Aorta (tissue), 5 donors: ENCODE measurements around the gene MEGF8. TPM values are rescaled to one million over a fixed set of nuclear protein-coding genes. Genes with fewer than 3 reads are reported as not detected.

Experiments used
- ATAC-seq: fragments of 200-7000 bp; cut with Tn5 transposase; one replicate; pipeline ENCODE4 v1.9.1; 2022; ENCODE audit warnings: moderate library complexity; ENCODE audit not compliant: low FRiP score
- DNase-seq, 2 donors: peaks; one replicate each; pipeline ENCODE4 v3.0.0-alpha.2; 2020
- H3K27ac ChIP-seq, 2 donors: one replicate each; pipeline ENCODE4 v1.5.1; 2013; ENCODE audit warnings: low read length in 2 of 2, mild to moderate bottlenecking in 2 of 2, moderate library complexity in 2 of 2, control low read depth in 1 of 2, inconsistent platforms in 1 of 2, low read depth in 1 of 2
- H3K27me3 ChIP-seq, 2 donors: one replicate each; pipeline ENCODE4 v1.6.1; 2013; ENCODE audit warnings: control low read depth in 1 of 2, low read length in 1 of 2, mild to moderate bottlenecking in 1 of 2, moderate library complexity in 1 of 2; ENCODE audit not compliant: insufficient read depth in 2 of 2, control insufficient read depth in 1 of 2
- H3K36me3 ChIP-seq, 2 donors: one replicate each; pipeline ENCODE4 v1.6.1; 2013; ENCODE audit warnings: control low read depth in 1 of 2, low read length in 1 of 2, mild to moderate bottlenecking in 1 of 2; ENCODE audit not compliant: insufficient read depth in 2 of 2, control insufficient read depth in 1 of 2
- H3K4me1 ChIP-seq, 2 donors: one replicate each; pipeline ENCODE4 v1.6.1; 2013; ENCODE audit warnings: low read length in 2 of 2, control low read depth in 1 of 2, mild to moderate bottlenecking in 1 of 2, moderate library complexity in 1 of 2; ENCODE audit not compliant: insufficient read depth in 2 of 2, control insufficient read depth in 1 of 2
- H3K4me3 ChIP-seq, 2 donors: one replicate each; pipeline ENCODE4 v1.5.1; 2013; ENCODE audit warnings: low read length in 2 of 2, control low read depth in 1 of 2, mild to moderate bottlenecking in 1 of 2
- H3K9me3 ChIP-seq: one replicate; pipeline ENCODE4 v1.6.1; 2013; ENCODE audit warnings: mild to moderate bottlenecking, low read length; ENCODE audit not compliant: control insufficient read depth
- WGBS, 2 donors: extraction: QIAGEN DNeasy Blood & Tissue Kit; methylation state at CpG; one replicate each; pipeline ENCODE4 v1.1.7; 2013; 5-methylcytosine and 5-hydroxymethylcytosine counted together
- intact Hi-C, 2 donors: fragments of 100-400 bp; cut with DNase I; formaldehyde crosslinking; loops; one replicate each; pipeline versions ENCODE4 v1.14.2 to v1.15.0; 2022
- long read RNA-seq, 2 donors: library from polyadenylated mRNA; unstranded; transcript quantifications; one replicate each; pipeline ENCODE4 v2.0.0, GENCODE V29; 2020 to 2021
- polyA plus RNA-seq, 2 donors: library from polyadenylated mRNA; stranded (reverse); fragments of 200-250 nt; gene quantifications; one replicate each; pipeline ENCODE4 v1.2.3, GENCODE V29; 2013
- total RNA-seq, 2 donors: library from RNA; stranded (reverse); fragmentation: NEBNext Ultra II Directional; extraction: Animal tissue kit (Norgen Biotek cat#: 25700); gene quantifications; one replicate each; pipeline ENCODE4 v1.2.1, GENCODE V29; 2021
- donor health status: healthy with polysubstance abuse.
- donor health status: Bipolar disorder and iron deficiency.
- donor health status: DM: no; HTN: no; CAD: no.
- donor health status: DM: no; HTN: no; CAD: no.
- donor health status: DM: yes; HTN: yes; CAD: no.

Gene MEGF8, protein sequence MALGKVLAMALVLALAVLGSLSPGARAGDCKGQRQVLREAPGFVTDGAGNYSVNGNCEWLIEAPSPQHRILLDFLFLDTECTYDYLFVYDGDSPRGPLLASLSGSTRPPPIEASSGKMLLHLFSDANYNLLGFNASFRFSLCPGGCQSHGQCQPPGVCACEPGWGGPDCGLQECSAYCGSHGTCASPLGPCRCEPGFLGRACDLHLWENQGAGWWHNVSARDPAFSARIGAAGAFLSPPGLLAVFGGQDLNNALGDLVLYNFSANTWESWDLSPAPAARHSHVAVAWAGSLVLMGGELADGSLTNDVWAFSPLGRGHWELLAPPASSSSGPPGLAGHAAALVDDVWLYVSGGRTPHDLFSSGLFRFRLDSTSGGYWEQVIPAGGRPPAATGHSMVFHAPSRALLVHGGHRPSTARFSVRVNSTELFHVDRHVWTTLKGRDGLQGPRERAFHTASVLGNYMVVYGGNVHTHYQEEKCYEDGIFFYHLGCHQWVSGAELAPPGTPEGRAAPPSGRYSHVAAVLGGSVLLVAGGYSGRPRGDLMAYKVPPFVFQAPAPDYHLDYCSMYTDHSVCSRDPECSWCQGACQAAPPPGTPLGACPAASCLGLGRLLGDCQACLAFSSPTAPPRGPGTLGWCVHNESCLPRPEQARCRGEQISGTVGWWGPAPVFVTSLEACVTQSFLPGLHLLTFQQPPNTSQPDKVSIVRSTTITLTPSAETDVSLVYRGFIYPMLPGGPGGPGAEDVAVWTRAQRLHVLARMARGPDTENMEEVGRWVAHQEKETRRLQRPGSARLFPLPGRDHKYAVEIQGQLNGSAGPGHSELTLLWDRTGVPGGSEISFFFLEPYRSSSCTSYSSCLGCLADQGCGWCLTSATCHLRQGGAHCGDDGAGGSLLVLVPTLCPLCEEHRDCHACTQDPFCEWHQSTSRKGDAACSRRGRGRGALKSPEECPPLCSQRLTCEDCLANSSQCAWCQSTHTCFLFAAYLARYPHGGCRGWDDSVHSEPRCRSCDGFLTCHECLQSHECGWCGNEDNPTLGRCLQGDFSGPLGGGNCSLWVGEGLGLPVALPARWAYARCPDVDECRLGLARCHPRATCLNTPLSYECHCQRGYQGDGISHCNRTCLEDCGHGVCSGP (N-terminal part only)
- 10 to 100 TPM; 17.5 to 26.4 TPM for total RNA-seq
- 1 to 10 TPM; 5.9 to 7.2 TPM for polyA plus RNA-seq
- long read RNA-seq, donor 1, partial matches to known transcripts: 16 of 38 reads
- long read RNA-seq, donor 1, other reads (novel, unspliced or antisense): 22 of 38 reads
- long read RNA-seq, donor 2, partial matches to known transcripts: 7 of 22 reads
- long read RNA-seq, donor 2, other reads (novel, unspliced or antisense): 15 of 22 reads

DNA sequence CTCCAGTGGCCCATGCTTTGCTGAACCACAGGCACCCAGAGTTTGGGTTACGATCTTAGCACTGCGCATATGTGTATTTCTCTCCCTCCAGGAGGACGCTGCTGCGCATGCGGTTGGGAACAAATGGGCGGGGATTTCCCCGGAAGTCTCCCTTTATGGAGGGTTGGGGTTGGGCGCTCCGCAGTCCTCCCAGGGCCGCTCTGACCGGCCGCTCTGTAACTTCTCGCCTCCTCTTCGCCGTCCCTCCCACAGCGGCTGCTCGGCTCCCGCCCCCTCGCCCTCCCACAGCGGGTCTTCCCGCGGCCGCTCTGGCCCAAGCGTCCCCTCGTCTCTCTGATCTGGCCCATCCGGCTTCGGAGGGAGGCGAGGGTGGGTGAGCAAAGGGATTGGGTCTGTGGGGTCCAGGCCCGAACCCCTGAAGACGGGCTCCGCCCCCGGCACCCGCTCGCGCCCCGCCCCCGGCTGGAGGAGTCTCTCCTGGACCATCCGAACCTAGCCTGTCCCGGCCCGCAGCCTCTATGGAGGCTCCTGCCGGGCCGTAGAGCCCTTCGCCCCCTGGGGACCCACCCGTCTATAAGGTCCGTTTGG, at the start of gene MEGF8:
TSS of gene MEGF8 (plus strand) at position 328 of the 588 bp plus-strand sequence. CDS start 609 bp downstream, outside the sequence.
- Histone ChIP-seq H3K27me3 (no peaks in the 10 kb centered on the region), H3K4me1 (no peaks in the 10 kb centered on the region), H3K4me3 (peak within 1 kb of the TSS; percentile 67 to 69), H3K36me3 (no peaks in the 10 kb centered on the region), H3K9me3 (no peaks in the 10 kb centered on the region), H3K27ac (no peak within 1 kb of the TSS)
- 1% methylated on average over 44 to 45 of the region's 45 CpGs for WGBS, 2 donors
- ATAC-seq (peak; percentile 98), DNase-seq (peak; percentile 99)
- intact Hi-C loops: loop anchor here (5.0 kb wide), 2 partner anchors 72 to 193 kb away; partner anchors contain the start of gene POU2F2 (in 2 of the 2)

DNA sequence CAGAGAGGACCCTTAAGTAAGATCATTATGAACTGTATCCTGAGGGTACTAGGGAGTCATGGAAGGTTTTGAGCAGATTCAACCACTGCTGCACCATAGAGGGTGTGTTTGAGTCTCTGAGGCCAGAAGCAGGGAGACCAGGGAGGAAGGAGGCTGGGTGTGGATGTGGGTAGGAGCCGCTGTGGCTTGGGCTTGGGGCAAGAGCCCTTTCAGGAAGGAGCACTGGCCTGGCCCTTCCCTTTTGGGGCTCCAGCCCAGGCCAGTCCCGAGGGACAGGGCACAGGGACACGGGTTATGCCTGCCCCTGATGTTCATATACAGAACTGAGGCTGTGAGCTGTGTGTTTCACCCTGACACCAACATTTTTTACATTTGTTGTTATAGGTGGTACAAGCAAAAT, 49.2 kb upstream of the MEGF8 start:
- no peaks in the 10 kb centered on the region for H3K27me3 ChIP-seq
- no peaks in the 10 kb centered on the region for H3K9me3 ChIP-seq
- no peaks in the 10 kb centered on the region for H3K4me1 ChIP-seq
- WGBS, 2 donors: 8 to 21% methylated on average over 3 of the region's 3 CpGs
- ATAC-seq (no peak), DNase-seq (peak in 1 of 2 donors; percentile 63)
- H3K36me3 ChIP-seq: peaks cover 0 to 7% of the 10 kb centered on the region in 2 donors
- intact Hi-C loops: loop anchor here in 1 of 2 donors (2.0 kb wide), 1 partner anchor 29 kb away; no protein-coding TSS in a partner anchor
- H3K4me3 ChIP-seq: no peak overlapping the region
- peak overlapping the region in 1 of 2 donors; percentile 39 for H3K27ac ChIP-seq

DNA sequence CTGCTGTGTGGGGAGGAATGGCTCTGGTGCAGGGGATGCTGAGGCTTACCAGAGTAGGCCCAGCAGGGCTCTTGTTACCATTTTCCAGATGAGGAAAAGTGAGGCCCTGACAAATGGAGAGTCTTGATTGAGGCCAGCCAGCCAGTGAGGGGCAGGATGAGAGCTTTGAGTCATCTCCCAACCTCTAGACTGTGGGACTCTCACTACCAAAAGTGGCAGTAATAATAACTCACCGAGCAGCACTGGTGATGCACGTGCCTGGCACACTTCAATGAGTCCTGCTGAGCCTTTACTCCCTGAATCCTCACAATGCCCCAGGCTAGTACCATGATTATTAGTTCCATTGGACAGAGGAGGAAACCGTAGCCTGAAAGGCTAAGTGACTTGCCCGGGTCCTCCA, 48.6 kb upstream of the MEGF8 start:
- Histone ChIP-seq H3K36me3 (peaks cover 0 to 7% of the 10 kb centered on the region in 2 donors), H3K27ac (peak overlapping the region in 1 of 2 donors; percentile 25), H3K27me3 (no peaks in the 10 kb centered on the region), H3K9me3 (no peaks in the 10 kb centered on the region), H3K4me3 (no peak overlapping the region), H3K4me1 (no peaks in the 10 kb centered on the region)
- intact Hi-C loops: loop anchor here in 1 of 2 donors (2.0 kb wide), 1 partner anchor 30 kb away; no protein-coding TSS in a partner anchor
- WGBS, 2 donors: 31 to 37% methylated on average over 4 of the region's 4 CpGs
- DNase-seq: no peak
- no peak for ATAC-seq

- no peaks in the 10 kb centered on the region for H3K4me1 ChIP-seq
- no peak for ATAC-seq
- intact Hi-C loops: loop anchor here (2.0 kb wide), 1 partner anchor 31 kb away; no protein-coding TSS in a partner anchor
These were observed 47.5 kb upstream of the MEGF8 start for GRCh38 chr19:42277821-42278451.

DNA sequence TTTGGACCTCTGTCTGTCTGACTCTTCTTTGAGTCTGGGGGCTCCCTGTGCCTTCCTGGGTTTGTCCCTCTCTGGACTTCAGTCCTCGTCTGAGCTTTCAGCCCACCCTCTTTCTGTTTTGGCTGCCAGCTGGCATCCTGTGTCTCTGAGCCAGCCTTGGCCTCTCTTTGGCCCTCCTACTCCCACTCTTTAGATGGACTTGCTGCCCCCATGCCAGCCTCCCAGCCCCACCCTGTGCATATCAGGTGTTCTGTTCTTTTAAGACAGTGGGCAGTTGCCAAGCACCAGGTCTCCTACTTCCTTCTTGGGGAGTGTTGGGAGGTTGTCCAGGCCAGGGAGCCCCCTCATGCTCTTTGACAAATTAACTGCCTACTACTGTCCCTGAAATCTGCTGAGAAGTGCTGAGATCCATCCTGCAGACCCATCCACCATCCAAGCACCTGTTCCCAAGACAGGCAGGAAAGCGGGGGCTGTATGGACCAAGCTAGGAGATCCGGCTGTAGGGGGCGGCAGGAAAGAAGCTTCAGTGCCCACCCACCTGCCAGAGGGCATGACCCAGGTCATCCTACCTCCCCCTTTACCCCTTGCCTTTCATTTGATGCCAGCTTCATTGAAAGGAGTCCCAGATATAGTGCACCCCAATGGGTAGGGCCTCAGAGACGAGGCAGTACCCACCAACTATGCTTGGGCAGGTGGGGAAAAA, 46.8 kb upstream of the MEGF8 start:
- Histone ChIP-seq H3K4me1 (no peaks in the 10 kb centered on the region), H3K27ac (peak overlapping the region; percentile 23 to 89), H3K27me3 (no peaks in the 10 kb centered on the region), H3K9me3 (no peaks in the 10 kb centered on the region), H3K4me3 (no peak overlapping the region), H3K36me3 (peaks cover 0 to 5% of the 10 kb centered on the region in 2 donors)
- 39 to 45% methylated on average over 5 of the region's 5 CpGs for WGBS, 2 donors
- intact Hi-C loops: loop anchor here in 1 of 2 donors (2.0 kb wide), 1 partner anchor 32 kb away; no protein-coding TSS in a partner anchor
- no peak for ATAC-seq
- DNase-seq: no peak

More at GRCh38 chr19:42277821-42278451, 47.5 kb upstream of the MEGF8 start:
- Histone ChIP-seq H3K4me3 (no peak overlapping the region), H3K27ac (peak overlapping the region; percentile 23 to 71), H3K36me3 (peaks cover 0 to 5% of the 10 kb centered on the region in 2 donors), H3K27me3 (no peaks in the 10 kb centered on the region), H3K9me3 (no peaks in the 10 kb centered on the region)
- DNase-seq: peak in 1 of 2 donors; percentile 78
- 4 to 8% methylated on average over 10 of the region's 10 CpGs for WGBS, 2 donors

DNA sequence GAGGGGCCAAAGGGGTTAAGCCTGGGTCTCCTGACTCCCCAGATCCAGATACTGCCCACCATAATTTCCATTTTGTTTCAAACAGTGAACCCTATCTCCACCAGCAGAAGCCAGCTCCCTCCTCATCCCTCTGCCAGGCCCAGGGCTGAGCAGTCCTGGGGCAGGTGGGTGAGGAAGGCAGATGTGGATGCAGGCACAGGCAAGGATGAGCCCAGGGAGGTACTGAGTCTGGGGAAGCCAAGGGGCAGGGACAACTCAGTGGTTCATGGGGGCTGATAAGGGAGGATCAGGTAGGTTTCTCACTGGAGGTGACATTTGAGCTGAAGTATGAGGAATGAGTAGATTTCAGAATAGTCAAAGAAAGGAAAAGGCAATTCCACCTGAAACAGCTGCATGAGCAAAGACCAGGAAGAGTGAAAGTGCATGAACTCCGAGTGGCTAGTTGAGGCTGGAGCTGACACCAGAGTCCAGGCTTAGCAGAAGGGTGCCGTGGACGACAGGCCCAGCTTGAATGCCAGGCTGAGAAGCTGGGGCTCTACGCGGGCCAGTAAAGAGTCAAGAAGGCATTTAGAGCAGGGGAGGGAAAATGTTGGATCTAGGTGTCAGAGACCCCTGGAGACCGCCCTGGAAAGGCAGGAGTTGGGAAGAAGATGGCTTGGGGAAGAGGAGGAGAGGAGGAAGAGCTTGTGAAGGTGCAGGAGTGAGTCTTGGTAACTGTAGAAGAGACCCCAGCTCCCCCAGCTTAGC, 46.1 kb upstream of the MEGF8 start:
- no peaks in the 10 kb centered on the region for H3K4me1 ChIP-seq
- ATAC-seq (no peak), DNase-seq (no peak)
- H3K27me3 ChIP-seq: no peaks in the 10 kb centered on the region
- intact Hi-C loops: loop anchor here in 1 of 2 donors (2.0 kb wide), 1 partner anchor 33 kb away; no protein-coding TSS in a partner anchor
- WGBS, 2 donors: 1 to 3% methylated on average over 6 of the region's 6 CpGs
- peaks cover 0 to under 1% of the 10 kb centered on the region in 2 donors for H3K36me3 ChIP-seq
- H3K27ac ChIP-seq: peak overlapping the region in 1 of 2 donors; percentile 89
- peak overlapping the region in 1 of 2 donors; percentile 66 for H3K4me3 ChIP-seq
- H3K9me3 ChIP-seq: no peaks in the 10 kb centered on the region
